Astrocyte (in vitro differentiated cells and primary cell): Measurements from ENCODE around the gene RAVER2.

Source experiments
- EZH2 ChIP-seq: IDR thresholded peaks from 2 replicates; pipeline ENCODE4 v1.6.1; 2012; ENCODE audit warnings: mild to moderate bottlenecking, low read length, inconsistent platforms; ENCODE audit not compliant: insufficient read depth
- TF ChIP-seq, protein P1 (sequence below): IDR thresholded peaks from 2 replicates; pipeline ENCODE4 v1.5.1; 2011; ENCODE audit warnings: low read depth, mild to moderate bottlenecking, inconsistent platforms, low read length, moderate library complexity; ENCODE audit not compliant: insufficient read depth

DNA sequence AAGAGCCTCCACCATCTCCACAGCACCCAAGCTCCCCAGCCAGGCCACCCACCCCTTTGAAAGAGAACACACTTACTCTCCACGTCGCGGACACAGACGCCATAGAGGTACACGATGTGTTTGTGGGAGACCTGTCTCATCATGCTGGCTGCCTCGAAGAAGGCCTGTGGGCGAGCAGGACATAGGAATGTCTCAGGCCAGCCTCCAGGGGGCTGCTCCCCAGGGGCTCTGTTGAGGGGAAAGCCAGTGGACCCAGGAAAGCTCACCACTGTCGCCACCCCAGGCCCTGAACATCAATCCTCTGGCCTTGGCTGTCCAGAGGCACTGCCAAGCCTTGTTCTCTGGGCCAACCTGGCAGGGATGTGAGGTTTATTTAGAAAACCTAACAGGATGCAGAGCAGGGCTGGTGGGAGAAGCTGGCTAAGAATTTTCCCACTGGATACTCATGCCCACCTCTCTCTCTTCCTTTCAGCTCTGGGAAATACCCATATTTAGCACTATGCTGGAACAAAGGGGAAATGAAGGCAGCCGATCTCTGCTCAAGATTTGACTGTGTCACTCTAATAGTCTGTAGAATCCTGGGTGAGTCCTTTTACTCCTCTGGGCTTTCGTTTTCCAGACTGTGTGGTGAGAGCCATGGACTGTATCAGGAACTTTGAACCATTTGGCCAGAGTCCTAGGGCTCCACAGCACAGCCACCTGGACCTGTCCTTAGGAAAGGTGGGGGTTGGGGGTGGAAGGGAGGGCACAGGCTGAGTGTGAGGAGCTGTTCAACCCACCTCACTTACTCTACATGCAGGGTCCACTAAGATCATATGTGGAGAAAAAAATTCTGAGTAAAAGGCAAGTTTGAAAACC lies 101.9 kb downstream of the RAVER2 start:
- TF ChIP-seq, protein P1, sequence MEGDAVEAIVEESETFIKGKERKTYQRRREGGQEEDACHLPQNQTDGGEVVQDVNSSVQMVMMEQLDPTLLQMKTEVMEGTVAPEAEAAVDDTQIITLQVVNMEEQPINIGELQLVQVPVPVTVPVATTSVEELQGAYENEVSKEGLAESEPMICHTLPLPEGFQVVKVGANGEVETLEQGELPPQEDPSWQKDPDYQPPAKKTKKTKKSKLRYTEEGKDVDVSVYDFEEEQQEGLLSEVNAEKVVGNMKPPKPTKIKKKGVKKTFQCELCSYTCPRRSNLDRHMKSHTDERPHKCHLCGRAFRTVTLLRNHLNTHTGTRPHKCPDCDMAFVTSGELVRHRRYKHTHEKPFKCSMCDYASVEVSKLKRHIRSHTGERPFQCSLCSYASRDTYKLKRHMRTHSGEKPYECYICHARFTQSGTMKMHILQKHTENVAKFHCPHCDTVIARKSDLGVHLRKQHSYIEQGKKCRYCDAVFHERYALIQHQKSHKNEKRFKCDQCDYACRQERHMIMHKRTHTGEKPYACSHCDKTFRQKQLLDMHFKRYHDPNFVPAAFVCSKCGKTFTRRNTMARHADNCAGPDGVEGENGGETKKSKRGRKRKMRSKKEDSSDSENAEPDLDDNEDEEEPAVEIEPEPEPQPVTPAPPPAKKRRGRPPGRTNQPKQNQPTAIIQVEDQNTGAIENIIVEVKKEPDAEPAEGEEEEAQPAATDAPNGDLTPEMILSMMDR = no peak
- no peak for TF ChIP-seq EZH2
